Neural cell (in vitro differentiated cells): Measurements from ENCODE around the gene HDAC4.

Experiments
- EP300 ChIP-seq: fragments of 450-650 bp; conservative IDR thresholded peaks from 2 replicates; pipeline ENCODE4 v1.6.1; 2014; ENCODE audit warnings: antibody characterized with exemption, mild to moderate bottlenecking, moderate library complexity; ENCODE audit not compliant: poor library complexity, severe bottlenecking
- EZH2 ChIP-seq: fragments of 200-600, 300-800 bp; shearing (Covaris generic), sonication (generic); IDR thresholded peaks from 2 replicates; pipeline ENCODE4 v1.6.1; 2014; ENCODE audit warnings: antibody characterized with exemption, low read length, borderline replicate concordance, mild to moderate bottlenecking; ENCODE audit not compliant: insufficient read depth, poor library complexity, severe bottlenecking
- MXI1 ChIP-seq: fragments of 450-650 bp; conservative IDR thresholded peaks from 2 replicates; pipeline ENCODE4 v1.6.1; 2014; ENCODE audit warnings: antibody characterized with exemption, mild to moderate bottlenecking; ENCODE audit not compliant: poor library complexity, severe bottlenecking
- POLR2AphosphoS5 ChIP-seq: IDR thresholded peaks from 2 replicates; pipeline ENCODE4 v1.6.1; 2012
- REST ChIP-seq: IDR thresholded peaks from 2 replicates; pipeline ENCODE4 v1.6.1; 2012; ENCODE audit warnings: borderline replicate concordance
- TAF1 ChIP-seq: IDR thresholded peaks from 2 replicates; pipeline ENCODE4 v1.6.1; 2012; ENCODE audit warnings: low read depth
- TF ChIP-seq, protein P1 (sequence below): fragments of 450-650 bp; IDR thresholded peaks from 2 replicates; pipeline ENCODE4 v1.5.1; 2014; ENCODE audit warnings: antibody characterized with exemption, mild to moderate bottlenecking, moderate library complexity; ENCODE audit not compliant: poor library complexity, severe bottlenecking

GRCh38 chr2:239021224-239021623 is 379.6 kb downstream of the HDAC4 start:
- TF ChIP-seq, protein P1, sequence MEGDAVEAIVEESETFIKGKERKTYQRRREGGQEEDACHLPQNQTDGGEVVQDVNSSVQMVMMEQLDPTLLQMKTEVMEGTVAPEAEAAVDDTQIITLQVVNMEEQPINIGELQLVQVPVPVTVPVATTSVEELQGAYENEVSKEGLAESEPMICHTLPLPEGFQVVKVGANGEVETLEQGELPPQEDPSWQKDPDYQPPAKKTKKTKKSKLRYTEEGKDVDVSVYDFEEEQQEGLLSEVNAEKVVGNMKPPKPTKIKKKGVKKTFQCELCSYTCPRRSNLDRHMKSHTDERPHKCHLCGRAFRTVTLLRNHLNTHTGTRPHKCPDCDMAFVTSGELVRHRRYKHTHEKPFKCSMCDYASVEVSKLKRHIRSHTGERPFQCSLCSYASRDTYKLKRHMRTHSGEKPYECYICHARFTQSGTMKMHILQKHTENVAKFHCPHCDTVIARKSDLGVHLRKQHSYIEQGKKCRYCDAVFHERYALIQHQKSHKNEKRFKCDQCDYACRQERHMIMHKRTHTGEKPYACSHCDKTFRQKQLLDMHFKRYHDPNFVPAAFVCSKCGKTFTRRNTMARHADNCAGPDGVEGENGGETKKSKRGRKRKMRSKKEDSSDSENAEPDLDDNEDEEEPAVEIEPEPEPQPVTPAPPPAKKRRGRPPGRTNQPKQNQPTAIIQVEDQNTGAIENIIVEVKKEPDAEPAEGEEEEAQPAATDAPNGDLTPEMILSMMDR: no peak
- TF ChIP-seq EP300 (no peak), EZH2 (no peak), POLR2AphosphoS5 (no peak), MXI1 (no peak), REST (no peak), TAF1 (no peak)
